GM10266 (cell line): ENCODE results near the gene SUCLG1.

Experiments used
- DNase-seq: peaks from one replicate; pipeline ENCODE4 v3.0.0; 2012; ENCODE audit errors: extremely low spot score
- CTCF ChIP-seq: IDR thresholded peaks from 2 replicates; pipeline ENCODE4 v1.5.1; 2012; ENCODE audit warnings: mild to moderate bottlenecking, low read depth; ENCODE audit not compliant: control insufficient read depth, insufficient read depth; ENCODE audit errors: missing control alignments

The SUCLG1 gene

GRCh38 chr2:84393829-84394228 is 65.3 kb downstream of the SUCLG1 start:
- no peak for TF ChIP-seq CTCF

GRCh38 chr2:84389794-84390193 is 69.3 kb downstream of the SUCLG1 start:
- TF ChIP-seq CTCF = no peak
- DNase-seq = no peak

More at GRCh38 chr2:84393829-84394228, 65.3 kb downstream of the SUCLG1 start:
- no peak for DNase-seq

- no peak for DNase-seq
- TF ChIP-seq CTCF = no peak
Measured at GRCh38 chr2:84388921-84389490, 70.1 kb downstream of the SUCLG1 start.

- no peak for TF ChIP-seq CTCF
- no peak for DNase-seq
Measured at GRCh38 chr2:84388133-84388532, 70.9 kb downstream of the SUCLG1 start.

- TF ChIP-seq CTCF = no peak
- no peak for DNase-seq
Measured at GRCh38 chr2:84386336-84387040, 72.6 kb downstream of the SUCLG1 start.

- no peak for DNase-seq
- no peak for TF ChIP-seq CTCF
Measured at GRCh38 chr2:84383271-84383670, 75.8 kb downstream of the SUCLG1 start.

- no peak for DNase-seq
- no peak for TF ChIP-seq CTCF
Measured at GRCh38 chr2:84380875-84381274, 78.2 kb downstream of the SUCLG1 start.
